Right lobe of liver (tissue), 6 donors: ENCODE measurements around the gene HERC6. TPM values are rescaled to one million over a fixed set of nuclear protein-coding genes. Genes with fewer than 3 reads are reported as not detected.

Experiments
- ATAC-seq, 4 donors: fragments of 200-7000 bp; cut with Tn5 transposase; one replicate each; pipeline ENCODE4 v1.9.1; 2020; ENCODE audit warnings: mild to moderate bottlenecking in 4 of 4, moderate library complexity in 4 of 4
- DNase-seq, 3 donors: peaks; one replicate each; pipeline ENCODE4 v3.0.0-alpha.2; 2020
- H3K27ac ChIP-seq, 3 donors: fragments of 200-600 bp; one replicate each; pipeline ENCODE4 v1.8.0; 2022
- H3K27me3 ChIP-seq, 2 donors: fragments of 200-600 bp; one replicate each; pipeline ENCODE4 v1.8.0; 2022
- H3K36me3 ChIP-seq, 4 donors: fragments of 200-600 bp; sonication (generic) in 1 of 4; one replicate each; pipeline versions ENCODE4 v1.5.1 to v1.8.0; 2017 to 2022; ENCODE audit warnings: control low read depth in 1 of 4
- H3K4me1 ChIP-seq, 4 donors: fragments of 200-600 bp; sonication (generic) in 1 of 4; one replicate each; pipeline versions ENCODE4 v1.5.1 to v1.8.0; 2017 to 2022; ENCODE audit warnings: control low read depth in 1 of 4
- H3K4me3 ChIP-seq, 3 donors: fragments of 200-600 bp; one replicate each; pipeline ENCODE4 v1.8.0; 2022
- H3K9me3 ChIP-seq, 4 donors: fragments of 200-600 bp; sonication (generic) in 1 of 4; one replicate each; pipeline versions ENCODE4 v1.5.1 to v1.8.0; 2017 to 2022; ENCODE audit warnings: control low read depth in 1 of 4
- POLR2A ChIP-seq: fragments of 450-650 bp; IDR thresholded peaks from one replicate; pipeline ENCODE4 v1.6.1; 2017; ENCODE audit warnings: antibody characterized with exemption, mild to moderate bottlenecking
- WGBS: methylation state at CpG from one replicate; pipeline ENCODE4 v1.1.6; 2018; ENCODE audit warnings: low coverage, low lambda C conversion rate; ENCODE audit not compliant: insufficient coverage; ENCODE audit errors: missing lambda C conversion rate; 5-methylcytosine and 5-hydroxymethylcytosine counted together
- intact Hi-C, 2 donors: fragments of 100-400 bp; cut with DNase I; formaldehyde crosslinking; loops; one replicate each; pipeline versions ENCODE4 v1.11.2 to v1.14.1; 2022
- total RNA-seq, 6 experiments: library from RNA; depleted of rRNA in 2 of 6; stranded (reverse); fragments of >200 nt in 2 of 6; fragmentation: NEBNext Ultra II Directional in 3 of 6; extraction: Animal tissue kit (Norgen Biotek cat#: 25700) in 3 of 6; gene quantifications; one replicate each; pipeline versions ENCODE4 v1.1.0 to v1.2.4, GENCODE V29; 2016 to 2023
- TF ChIP-seq, protein P1 (sequence below), 4 donors: fragments of 200-600 bp in 3 of 4; fragments of 450-650 bp in 1 of 4; IDR thresholded peaks; one replicate each; pipeline versions ENCODE4 v1.5.1 to v1.8.0; 2016 to 2022; ENCODE audit warnings: antibody characterized with exemption in 4 of 4, mild to moderate bottlenecking in 2 of 4
- donor health status: DM: no; HTN: yes; CAD: no.
- donor health status: DM: no; HTN: no; CAD: no.
- donor health status: DM: no; HTN: no; CAD: no.
- donor health status: DM: no; HTN: yes; CAD: no.
- donor health status: DM: no; HTN: yes; CAD: no.

HERC6 gene
- total RNA-seq, 6 experiments from 2014 or later, result 1.7 to 4.2 (median 3.6) TPM

- H3K4me3 ChIP-seq, result no peak overlapping the region
- no peak overlapping the region for H3K27ac ChIP-seq
- 92% methylated on average over 2 of the region's 3 CpGs for WGBS
- no peaks in the 10 kb centered on the region for H3K36me3 ChIP-seq
- intact Hi-C loops, result no loop called here
- ATAC-seq (no peak), DNase-seq (no peak)
- TF ChIP-seq POLR2A, result no peak
- H3K27me3 ChIP-seq, result no peaks in the 10 kb centered on the region
- no peaks in the 10 kb centered on the region for H3K4me1 ChIP-seq
- no peaks in the 10 kb centered on the region for H3K9me3 ChIP-seq
Observed at GRCh38 chr4:88418411-88418810, 39.8 kb downstream of the HERC6 start.

DNA sequence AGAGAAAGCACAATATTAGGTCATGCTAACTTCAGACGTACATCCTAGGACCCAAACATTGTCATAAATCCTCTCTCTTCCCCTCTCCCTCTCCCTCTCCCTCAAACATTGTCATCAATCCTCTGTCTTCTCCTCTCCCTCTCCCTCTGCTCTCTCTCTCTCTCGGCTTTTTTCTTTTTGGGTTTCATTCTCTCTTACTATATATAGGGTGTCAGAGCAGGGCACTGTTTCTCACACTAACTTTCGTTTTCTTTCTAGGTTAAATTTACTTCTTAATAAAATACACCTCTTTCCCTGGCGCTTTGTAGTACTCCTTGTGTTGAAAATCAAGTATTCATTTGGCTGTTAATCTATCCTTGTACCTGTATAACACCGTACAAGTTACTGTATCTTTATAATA lies 41.2 kb downstream of the HERC6 start:
- Histone ChIP-seq H3K27ac (no peak overlapping the region), H3K9me3 (no peaks in the 10 kb centered on the region), H3K4me1 (no peaks in the 10 kb centered on the region), H3K36me3 (no peaks in the 10 kb centered on the region), H3K4me3 (no peak overlapping the region), H3K27me3 (no peaks in the 10 kb centered on the region)
- no peak for DNase-seq
- WGBS, result 95% methylated on average over 5 of the region's 5 CpGs
- ATAC-seq, result no peak
- TF ChIP-seq, protein P1, sequence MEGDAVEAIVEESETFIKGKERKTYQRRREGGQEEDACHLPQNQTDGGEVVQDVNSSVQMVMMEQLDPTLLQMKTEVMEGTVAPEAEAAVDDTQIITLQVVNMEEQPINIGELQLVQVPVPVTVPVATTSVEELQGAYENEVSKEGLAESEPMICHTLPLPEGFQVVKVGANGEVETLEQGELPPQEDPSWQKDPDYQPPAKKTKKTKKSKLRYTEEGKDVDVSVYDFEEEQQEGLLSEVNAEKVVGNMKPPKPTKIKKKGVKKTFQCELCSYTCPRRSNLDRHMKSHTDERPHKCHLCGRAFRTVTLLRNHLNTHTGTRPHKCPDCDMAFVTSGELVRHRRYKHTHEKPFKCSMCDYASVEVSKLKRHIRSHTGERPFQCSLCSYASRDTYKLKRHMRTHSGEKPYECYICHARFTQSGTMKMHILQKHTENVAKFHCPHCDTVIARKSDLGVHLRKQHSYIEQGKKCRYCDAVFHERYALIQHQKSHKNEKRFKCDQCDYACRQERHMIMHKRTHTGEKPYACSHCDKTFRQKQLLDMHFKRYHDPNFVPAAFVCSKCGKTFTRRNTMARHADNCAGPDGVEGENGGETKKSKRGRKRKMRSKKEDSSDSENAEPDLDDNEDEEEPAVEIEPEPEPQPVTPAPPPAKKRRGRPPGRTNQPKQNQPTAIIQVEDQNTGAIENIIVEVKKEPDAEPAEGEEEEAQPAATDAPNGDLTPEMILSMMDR (IDR thresholded peaks at IDR 0.05), result no peak
- TF ChIP-seq POLR2A, result no peak
- intact Hi-C loops, result no loop called here

GRCh38 chr4:88420844-88421243 lies 42.2 kb downstream of the HERC6 start:
- Histone ChIP-seq H3K27me3 (no peaks in the 10 kb centered on the region), H3K27ac (no peak overlapping the region), H3K36me3 (no peaks in the 10 kb centered on the region), H3K4me3 (no peak overlapping the region), H3K4me1 (no peaks in the 10 kb centered on the region), H3K9me3 (no peaks in the 10 kb centered on the region)
- 100% methylated on average over 1 of the region's 1 CpG for WGBS
- DNase-seq (no peak), ATAC-seq (no peak)
- intact Hi-C loops, result no loop called here
- no peak for TF ChIP-seq POLR2A
- TF ChIP-seq, protein P1 (IDR thresholded peaks at IDR 0.05), result no peak

- H3K9me3 ChIP-seq, result no peaks in the 10 kb centered on the region
- intact Hi-C loops, result no loop called here
- WGBS, result 95% methylated on average over 2 of the region's 2 CpGs
Observed at GRCh38 chr4:88422403-88422802, 43.8 kb downstream of the HERC6 start.

GRCh38 chr4:88429401-88429800 lies 50.7 kb downstream of the HERC6 start:
- H3K9me3 ChIP-seq, result no peaks in the 10 kb centered on the region
- H3K27me3 ChIP-seq, result no peaks in the 10 kb centered on the region
- TF ChIP-seq, protein P1 (IDR thresholded peaks at IDR 0.05), result no peak
- no peak for TF ChIP-seq POLR2A
- DNase-seq (no peak), ATAC-seq (no peak)
- no peak overlapping the region for H3K4me3 ChIP-seq
- no peaks in the 10 kb centered on the region for H3K4me1 ChIP-seq
- H3K27ac ChIP-seq, result no peak overlapping the region
- H3K36me3 ChIP-seq, result no peaks in the 10 kb centered on the region
- WGBS, result 35% methylated on average over 1 of the region's 1 CpG
- intact Hi-C loops, result no loop called here

More at GRCh38 chr4:88422403-88422802, 43.8 kb downstream of the HERC6 start:
- no peaks in the 10 kb centered on the region for H3K27me3 ChIP-seq
- H3K27ac ChIP-seq, result no peak overlapping the region
- no peak for ATAC-seq
- no peaks in the 10 kb centered on the region for H3K4me1 ChIP-seq
- no peaks in the 10 kb centered on the region for H3K36me3 ChIP-seq
- TF ChIP-seq, protein P1 (IDR thresholded peaks at IDR 0.05), result no peak
- no peak for TF ChIP-seq POLR2A
- no peak for DNase-seq
- H3K4me3 ChIP-seq, result no peak overlapping the region
